ENCODE data around the gene MACROD2.

Gene MACROD2

DNA sequence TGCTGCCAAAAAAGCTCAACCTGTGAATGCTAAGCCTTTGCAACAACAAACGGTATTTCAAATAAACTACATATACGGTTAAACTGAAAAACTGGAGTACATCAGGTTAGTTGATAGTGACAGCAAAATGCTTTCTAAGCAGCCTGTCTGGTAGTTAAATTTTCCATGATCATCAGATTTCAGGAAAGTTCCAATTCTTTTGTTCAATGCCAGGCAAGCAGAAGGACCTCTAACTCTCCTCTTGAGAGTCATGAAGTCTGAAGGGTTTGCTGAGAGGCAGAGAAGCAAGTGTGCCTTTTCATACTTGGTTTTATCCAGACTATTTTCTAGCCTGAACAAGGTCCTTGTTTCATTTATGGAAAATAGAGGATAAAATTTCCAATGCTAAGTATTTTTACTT lies 337.6 kb downstream of the MACROD2 start:
- no peak for DNase-seq (ENCODE audit: extremely low read depth, low read depth)
- no peak for TF ChIP-seq CTCF (IDR thresholded peaks at IDR 0.05; ENCODE audit: low read depth, low read length)

DNA sequence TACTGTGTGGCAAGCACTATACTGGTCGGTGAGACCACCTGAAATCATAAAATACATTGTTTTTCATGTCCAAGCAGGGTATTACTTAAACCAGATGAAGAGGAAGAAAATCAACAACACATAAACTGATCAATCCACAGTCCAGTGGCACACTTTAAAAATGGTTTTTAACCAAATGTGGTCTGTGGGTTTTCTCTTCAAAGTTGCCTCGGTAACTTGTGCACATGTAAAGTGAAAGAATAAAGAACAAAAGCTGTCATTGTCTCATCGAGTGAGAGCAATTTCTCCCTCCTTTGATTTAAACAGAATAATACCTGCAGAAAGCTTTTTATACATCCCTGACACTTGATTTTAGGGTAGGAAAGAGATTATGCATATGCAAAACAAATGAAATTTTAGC lies 338.4 kb downstream of the MACROD2 start:
- no peak for DNase-seq (ENCODE audit: extremely low read depth, low read depth)
- no peak for TF ChIP-seq CTCF (IDR thresholded peaks at IDR 0.05; ENCODE audit: low read depth, low read length)

- peak; percentile 20 for DNase-seq (ENCODE audit: extremely low read depth, low read depth)
Observed at GRCh38 chr20:14334306-14334930, 339.1 kb downstream of the MACROD2 start.

GRCh38 chr20:14335052-14335451 lies 339.7 kb downstream of the MACROD2 start:
- DNase-seq (ENCODE audit: extremely low read depth, low read depth), result no peak
- TF ChIP-seq CTCF (IDR thresholded peaks at IDR 0.05; ENCODE audit: low read depth, low read length), result no peak

More at GRCh38 chr20:14334306-14334930, 339.1 kb downstream of the MACROD2 start:
- peak; percentile 64 for TF ChIP-seq CTCF (IDR thresholded peaks at IDR 0.05; ENCODE audit: low read depth, low read length)

GRCh38 chr20:14336686-14337085 lies 341.4 kb downstream of the MACROD2 start:
- TF ChIP-seq CTCF (IDR thresholded peaks at IDR 0.05; ENCODE audit: low read depth, low read length), result peak; percentile 3
- DNase-seq (ENCODE audit: extremely low read depth, low read depth), result no peak

GRCh38 chr20:14337400-14338171 lies 342.3 kb downstream of the MACROD2 start, which contains the start of gene FLRT3:
Gene FLRT3 (minus strand): TSS chr20:14337612. CDS start chr20:14327506, 10,106 bp downstream.
- DNase-seq (ENCODE audit: extremely low read depth, low read depth), result peak; percentile 90
- TF ChIP-seq CTCF (IDR thresholded peaks at IDR 0.05; ENCODE audit: low read depth, low read length), result peak; percentile 81

DNA sequence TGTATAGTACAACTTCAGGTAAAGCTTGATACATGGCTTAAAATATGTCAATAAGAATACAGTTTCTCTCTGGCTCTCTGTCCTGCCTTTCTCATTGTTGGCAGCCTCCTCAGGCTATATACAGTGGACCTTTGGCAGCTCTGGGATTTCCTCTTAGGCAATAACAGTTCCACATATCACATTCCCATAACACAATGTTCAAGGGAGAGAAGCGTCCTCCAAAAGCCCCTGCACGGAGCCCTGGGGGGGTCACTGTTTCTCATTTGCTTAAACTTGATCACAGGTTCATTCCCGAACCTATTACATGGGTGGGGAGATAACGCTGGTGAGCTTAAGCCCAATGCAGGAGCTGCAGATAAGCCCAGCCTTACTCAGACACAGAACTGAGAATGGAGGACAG lies 346.5 kb downstream of the MACROD2 start:
- TF ChIP-seq CTCF (IDR thresholded peaks at IDR 0.05; ENCODE audit: low read depth, low read length), result no peak
- DNase-seq (ENCODE audit: extremely low read depth, low read depth), result no peak

All from AG09319 (cell line).